Measurements from ENCODE around the gene STX19. TPM values are rescaled to one million over a fixed set of nuclear protein-coding genes. Genes with fewer than 3 reads are reported as not detected.
A peak's percentile ranks its signal among the peaks of the same experiment; 100 is the strongest.

The STX19 gene
- total RNA-seq, 1 experiment from 2014 or later, result not detected

DNA sequence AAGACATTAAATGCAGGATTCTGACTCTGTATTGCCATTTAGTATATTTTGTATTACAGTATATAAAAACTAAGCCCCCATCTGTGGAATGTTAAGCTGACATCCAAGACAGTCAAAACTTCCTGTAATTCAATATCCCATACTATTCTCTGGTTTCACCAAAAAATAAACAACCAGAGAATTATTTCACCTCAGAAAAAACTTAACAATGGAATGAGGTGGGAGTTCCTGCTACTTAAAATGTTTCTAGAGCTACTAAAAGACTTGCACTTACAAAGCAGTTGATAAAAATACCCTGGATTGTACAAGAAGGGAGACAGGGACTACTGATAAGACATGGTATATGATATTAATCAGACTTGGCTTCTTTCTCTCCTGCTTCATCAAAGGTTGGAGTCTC lies 40.1 kb downstream of the STX19 start:
- no peak for TF ChIP-seq EZH2phosphoT487 (IDR thresholded peaks at IDR 0.05; ENCODE audit: borderline replicate concordance, low read length)
- TF ChIP-seq EZH2 (IDR thresholded peaks at IDR 0.05; ENCODE audit: low read length, unreplicated experiment), result no peak
- TF ChIP-seq, protein P1, sequence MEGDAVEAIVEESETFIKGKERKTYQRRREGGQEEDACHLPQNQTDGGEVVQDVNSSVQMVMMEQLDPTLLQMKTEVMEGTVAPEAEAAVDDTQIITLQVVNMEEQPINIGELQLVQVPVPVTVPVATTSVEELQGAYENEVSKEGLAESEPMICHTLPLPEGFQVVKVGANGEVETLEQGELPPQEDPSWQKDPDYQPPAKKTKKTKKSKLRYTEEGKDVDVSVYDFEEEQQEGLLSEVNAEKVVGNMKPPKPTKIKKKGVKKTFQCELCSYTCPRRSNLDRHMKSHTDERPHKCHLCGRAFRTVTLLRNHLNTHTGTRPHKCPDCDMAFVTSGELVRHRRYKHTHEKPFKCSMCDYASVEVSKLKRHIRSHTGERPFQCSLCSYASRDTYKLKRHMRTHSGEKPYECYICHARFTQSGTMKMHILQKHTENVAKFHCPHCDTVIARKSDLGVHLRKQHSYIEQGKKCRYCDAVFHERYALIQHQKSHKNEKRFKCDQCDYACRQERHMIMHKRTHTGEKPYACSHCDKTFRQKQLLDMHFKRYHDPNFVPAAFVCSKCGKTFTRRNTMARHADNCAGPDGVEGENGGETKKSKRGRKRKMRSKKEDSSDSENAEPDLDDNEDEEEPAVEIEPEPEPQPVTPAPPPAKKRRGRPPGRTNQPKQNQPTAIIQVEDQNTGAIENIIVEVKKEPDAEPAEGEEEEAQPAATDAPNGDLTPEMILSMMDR (conservative IDR thresholded peaks at IDR 0.05; ENCODE audit: low read depth, low read length), result no peak
- Histone ChIP-seq H3K9ac (ENCODE audit: low read length) (no peak overlapping the region), H3K9me3 (ENCODE audit: low read length) (no peaks in the 10 kb centered on the region), H3K79me2 (ENCODE audit: low read length) (peaks cover 14% of the 10 kb centered on the region), H3K9me2 (replicated peaks; ENCODE audit: low read length) (no peaks in the 10 kb centered on the region), H3F3A (ENCODE audit: low read length, unreplicated experiment) (no peaks in the 10 kb centered on the region), H3K27me3 (ENCODE audit: low read length) (no peaks in the 10 kb centered on the region), H3K4me3 (ENCODE audit: low read length) (no peak overlapping the region), H3K27ac (ENCODE audit: low read length) (no peak overlapping the region), H3K36me3 (ENCODE audit: low read depth, low read length) (no peaks in the 10 kb centered on the region), H3K4me1 (ENCODE audit: insufficient read depth, low read length) (peaks cover 10% of the 10 kb centered on the region; the same call in 1 of the 2 replicates), H2AFZ (ENCODE audit: low read length) (no peak overlapping the region), H4K20me1 (ENCODE audit: low read length) (no peaks in the 10 kb centered on the region), H3K4me2 (ENCODE audit: low read length) (peak overlapping the region; percentile 0; the same call in 1 of the 2 replicates)
- POLR2A ChIA-PET (ENCODE audit: unreplicated experiment), result no interaction called here
- DNase-seq (peak; percentile 13), ATAC-seq (peak; percentile 71)
- CTCF ChIA-PET, result no interaction called here
- intact Hi-C loops (cut with micrococcal nuclease), result no loop called here
- BruUV-seq (replicated peaks), result no TSS peak

DNA sequence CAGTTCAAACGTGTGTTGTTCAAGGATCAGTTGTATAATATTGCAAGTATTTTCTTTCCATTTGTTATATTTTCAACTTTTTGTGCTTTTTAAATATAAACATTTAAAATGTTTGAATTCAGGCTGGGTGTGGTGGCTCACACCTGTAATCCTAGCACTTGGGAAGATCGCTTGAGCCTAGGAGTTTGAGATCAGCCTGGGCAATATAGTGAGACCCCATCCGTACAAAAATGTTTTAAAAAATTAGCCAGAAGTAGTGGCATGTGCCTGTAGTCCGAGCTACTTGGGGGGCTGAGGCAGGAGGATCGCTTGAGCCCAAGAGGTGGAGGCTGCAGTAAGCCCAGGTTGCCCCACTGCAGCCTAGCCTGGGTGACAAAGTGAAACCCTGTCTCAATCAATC lies 43.8 kb downstream of the STX19 start:
- peaks cover 27% of the 10 kb centered on the region; the same call in 1 of the 2 replicates for H3K4me1 ChIP-seq (ENCODE audit: insufficient read depth, low read length)
- DNase-seq (no peak), ATAC-seq (no peak)
- H3K9ac ChIP-seq (ENCODE audit: low read length), result no peak overlapping the region
- H3K27me3 ChIP-seq (ENCODE audit: low read length), result no peaks in the 10 kb centered on the region
- no peak overlapping the region for H3K4me3 ChIP-seq (ENCODE audit: low read length)
- TF ChIP-seq EZH2 (IDR thresholded peaks at IDR 0.05; ENCODE audit: low read length, unreplicated experiment) (no peak), EZH2phosphoT487 (IDR thresholded peaks at IDR 0.05; ENCODE audit: borderline replicate concordance, low read length) (no peak)
- TF ChIP-seq, protein P1 (conservative IDR thresholded peaks at IDR 0.05; ENCODE audit: low read depth, low read length), result no peak
- no peaks in the 10 kb centered on the region for H3F3A ChIP-seq (ENCODE audit: low read length, unreplicated experiment)
- intact Hi-C loops (cut with micrococcal nuclease), result no loop called here
- no peaks in the 10 kb centered on the region for H4K20me1 ChIP-seq (ENCODE audit: low read length)
- H3K4me2 ChIP-seq (ENCODE audit: low read length), result no peak overlapping the region
- ChIA-PET CTCF (no interaction called here), POLR2A (ENCODE audit: unreplicated experiment) (no interaction called here)
- H3K9me3 ChIP-seq (ENCODE audit: low read length), result no peaks in the 10 kb centered on the region
- H3K36me3 ChIP-seq (ENCODE audit: low read depth, low read length), result no peaks in the 10 kb centered on the region
- no peaks in the 10 kb centered on the region for H3K9me2 ChIP-seq (replicated peaks; ENCODE audit: low read length)
- no peak overlapping the region for H2AFZ ChIP-seq (ENCODE audit: low read length)
- H3K27ac ChIP-seq (ENCODE audit: low read length), result no peak overlapping the region
- peaks cover 43% of the 10 kb centered on the region for H3K79me2 ChIP-seq (ENCODE audit: low read length)
- BruUV-seq (replicated peaks), result no TSS peak

DNA sequence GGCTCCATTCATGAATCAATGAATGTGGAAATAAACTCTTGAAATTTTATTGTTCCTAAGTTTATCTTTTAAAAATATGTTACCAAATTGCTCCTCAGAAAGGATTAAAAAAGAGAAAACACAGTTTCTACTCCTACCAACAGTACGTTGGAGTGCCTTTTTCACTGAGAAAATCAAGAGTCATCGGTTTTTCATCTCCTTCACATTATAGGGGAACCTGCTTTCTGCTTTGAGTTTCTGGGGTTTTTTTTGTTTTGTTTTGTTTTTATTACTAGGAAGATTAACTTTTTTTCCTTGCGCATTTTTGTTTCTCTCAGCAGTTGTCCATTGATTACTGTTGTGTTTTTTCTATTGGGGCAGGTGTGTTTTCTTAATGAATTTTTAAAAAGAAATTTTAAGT lies 45.0 kb downstream of the STX19 start:
- ChIA-PET POLR2A (ENCODE audit: unreplicated experiment) (no interaction called here), CTCF (no interaction called here)
- Histone ChIP-seq H2AFZ (ENCODE audit: low read length) (no peak overlapping the region), H3K9ac (ENCODE audit: low read length) (no peak overlapping the region), H3K4me1 (ENCODE audit: insufficient read depth, low read length) (peaks cover 29% of the 10 kb centered on the region; the same call in 1 of the 2 replicates), H3K79me2 (ENCODE audit: low read length) (peaks cover 43% of the 10 kb centered on the region), H3K4me3 (ENCODE audit: low read length) (no peak overlapping the region), H3F3A (ENCODE audit: low read length, unreplicated experiment) (no peaks in the 10 kb centered on the region), H3K4me2 (ENCODE audit: low read length) (no peak overlapping the region), H4K20me1 (ENCODE audit: low read length) (no peaks in the 10 kb centered on the region), H3K27ac (ENCODE audit: low read length) (no peak overlapping the region), H3K9me2 (replicated peaks; ENCODE audit: low read length) (no peaks in the 10 kb centered on the region), H3K36me3 (ENCODE audit: low read depth, low read length) (no peaks in the 10 kb centered on the region), H3K9me3 (ENCODE audit: low read length) (no peaks in the 10 kb centered on the region), H3K27me3 (ENCODE audit: low read length) (no peaks in the 10 kb centered on the region)
- TF ChIP-seq EZH2phosphoT487 (IDR thresholded peaks at IDR 0.05; ENCODE audit: borderline replicate concordance, low read length), result no peak
- TF ChIP-seq EZH2 (IDR thresholded peaks at IDR 0.05; ENCODE audit: low read length, unreplicated experiment), result no peak
- TF ChIP-seq, protein P1 (conservative IDR thresholded peaks at IDR 0.05; ENCODE audit: low read depth, low read length), result no peak
- intact Hi-C loops (cut with micrococcal nuclease), result no loop called here
- no peak for DNase-seq
- ATAC-seq, result no peak
- no TSS peak for BruUV-seq (replicated peaks)
